ENCODE results near the gene RBM8A. TPM values are rescaled to one million over a fixed set of nuclear protein-coding genes. Genes with fewer than 3 reads are reported as not detected.

Gene RBM8A
- total RNA-seq, 3 donors from 2014 or later (not counting 1 experiment from before 2014, with no cell fraction given): 172 to 204 (median 200) TPM

- peak overlapping the region; percentile 96 for H3K4me3 Mint-ChIP-seq
- TF ChIP-seq CTCF (IDR thresholded peaks at IDR 0.05): no peak
- Histone ChIP-seq H3K9me3 (ENCODE audit: control insufficient read depth, insufficient read depth, low read length) (no peaks in the 10 kb centered on the region), H3K27ac (ENCODE audit: low read length) (peak overlapping the region; percentile 85), H3K27me3 (ENCODE audit: control insufficient read depth, insufficient read depth, low read length) (no peaks in the 10 kb centered on the region), H3K4me3 (ENCODE audit: low read length) (peak overlapping the region; percentile 88), H3K36me3 (ENCODE audit: control insufficient read depth, insufficient read depth, low read length) (peaks cover 3% of the 10 kb centered on the region), H3K4me1 (ENCODE audit: control insufficient read depth, insufficient read depth, low read length) (peaks cover 32% of the 10 kb centered on the region)
- peaks cover 73 to 79% of the 10 kb centered on the region in 2 donors for H3K4me1 Mint-ChIP-seq
- DNase-seq: no peak
- no peak for ATAC-seq
- H3K27me3 Mint-ChIP-seq (ENCODE audit: low read depth in 2 of 2): no peaks in the 10 kb centered on the region
- peak overlapping the region; percentile 86 to 87 for H3K27ac Mint-ChIP-seq
- H3K9me3 Mint-ChIP-seq: no peaks in the 10 kb centered on the region
- intact Hi-C loops (cut with micrococcal nuclease): loop anchor here (2.0 kb wide), 1 partner anchor 22 kb away; no protein-coding TSS in a partner anchor
- H3K36me3 Mint-ChIP-seq: no peaks in the 10 kb centered on the region
Measured at GRCh38 chr1:145956361-145956760, 29.1 kb upstream of the RBM8A start.

- H3K9me3 Mint-ChIP-seq: no peaks in the 10 kb centered on the region
- H3K4me1 ChIP-seq (ENCODE audit: control insufficient read depth, insufficient read depth, low read length): peaks cover 31% of the 10 kb centered on the region
- WGBS (ENCODE audit: insufficient coverage): 57% methylated on average over 2 of the region's 2 CpGs
- peak overlapping the region; percentile 18 to 86 for H3K27ac Mint-ChIP-seq
- no peaks in the 10 kb centered on the region for H3K36me3 Mint-ChIP-seq
- no peaks in the 10 kb centered on the region for H3K27me3 Mint-ChIP-seq (ENCODE audit: low read depth in 2 of 2)
- no peak for ATAC-seq
- no peak overlapping the region for H3K27ac ChIP-seq (ENCODE audit: low read length)
- TF ChIP-seq CTCF (IDR thresholded peaks at IDR 0.05): no peak
- H3K27me3 ChIP-seq (ENCODE audit: control insufficient read depth, insufficient read depth, low read length): no peaks in the 10 kb centered on the region
- H3K4me3 Mint-ChIP-seq: peak overlapping the region; percentile 60
- intact Hi-C loops (cut with micrococcal nuclease): no loop called here
- no peak for DNase-seq
- H3K9me3 ChIP-seq (ENCODE audit: control insufficient read depth, insufficient read depth, low read length): no peaks in the 10 kb centered on the region
- peaks cover 68 to 80% of the 10 kb centered on the region in 2 donors for H3K4me1 Mint-ChIP-seq
- H3K36me3 ChIP-seq (ENCODE audit: control insufficient read depth, insufficient read depth, low read length): peaks cover 5% of the 10 kb centered on the region
- no peak overlapping the region for H3K4me3 ChIP-seq (ENCODE audit: low read length)
Measured at GRCh38 chr1:145955436-145955835, 28.2 kb upstream of the RBM8A start.

GRCh38 chr1:145953861-145954260, 26.6 kb upstream of the RBM8A start:
- intact Hi-C loops (cut with micrococcal nuclease): no loop called here
- TF ChIP-seq CTCF (IDR thresholded peaks at IDR 0.05): no peak
- H3K27ac ChIP-seq (ENCODE audit: low read length): no peak overlapping the region
- ATAC-seq (no peak), DNase-seq (no peak)
- no peak overlapping the region for H3K4me3 Mint-ChIP-seq
- H3K4me3 ChIP-seq (ENCODE audit: low read length): no peak overlapping the region
- H3K27me3 ChIP-seq (ENCODE audit: control insufficient read depth, insufficient read depth, low read length): no peaks in the 10 kb centered on the region
- H3K9me3 Mint-ChIP-seq: no peaks in the 10 kb centered on the region
- H3K36me3 Mint-ChIP-seq: no peaks in the 10 kb centered on the region
- H3K36me3 ChIP-seq (ENCODE audit: control insufficient read depth, insufficient read depth, low read length): peaks cover 5% of the 10 kb centered on the region
- peaks cover 20% of the 10 kb centered on the region for H3K4me1 ChIP-seq (ENCODE audit: control insufficient read depth, insufficient read depth, low read length)
- H3K27ac Mint-ChIP-seq: no peak overlapping the region
- no peaks in the 10 kb centered on the region for H3K27me3 Mint-ChIP-seq (ENCODE audit: low read depth in 2 of 2)
- no peaks in the 10 kb centered on the region for H3K9me3 ChIP-seq (ENCODE audit: control insufficient read depth, insufficient read depth, low read length)
- peaks cover 60 to 84% of the 10 kb centered on the region in 2 donors for H3K4me1 Mint-ChIP-seq
- WGBS (ENCODE audit: insufficient coverage): 97% methylated on average over 6 of the region's 6 CpGs

GRCh38 chr1:145952903-145953302, 25.6 kb upstream of the RBM8A start:
- 100% methylated on average over 3 of the region's 3 CpGs for WGBS (ENCODE audit: insufficient coverage)

More at GRCh38 chr1:145952903-145953302, 25.6 kb upstream of the RBM8A start:
- Mint-ChIP-seq H3K9me3 (no peaks in the 10 kb centered on the region), H3K27me3 (ENCODE audit: low read depth in 2 of 2) (no peaks in the 10 kb centered on the region), H3K36me3 (no peaks in the 10 kb centered on the region), H3K4me3 (no peak overlapping the region), H3K27ac (no peak overlapping the region), H3K4me1 (peaks cover 52 to 82% of the 10 kb centered on the region in 2 donors)
- Histone ChIP-seq H3K4me1 (ENCODE audit: control insufficient read depth, insufficient read depth, low read length) (peaks cover 16% of the 10 kb centered on the region), H3K27me3 (ENCODE audit: control insufficient read depth, insufficient read depth, low read length) (no peaks in the 10 kb centered on the region), H3K9me3 (ENCODE audit: control insufficient read depth, insufficient read depth, low read length) (no peaks in the 10 kb centered on the region), H3K4me3 (ENCODE audit: low read length) (no peak overlapping the region), H3K27ac (ENCODE audit: low read length) (no peak overlapping the region), H3K36me3 (ENCODE audit: control insufficient read depth, insufficient read depth, low read length) (peaks cover 5% of the 10 kb centered on the region)
- TF ChIP-seq CTCF (IDR thresholded peaks at IDR 0.05): no peak
- intact Hi-C loops (cut with micrococcal nuclease): no loop called here
- ATAC-seq (no peak), DNase-seq (no peak)
